ENCODE results near the gene FANK1. TPM values are rescaled to one million over a fixed set of nuclear protein-coding genes. Genes with fewer than 3 reads are reported as not detected.

Gene FANK1
- total RNA-seq, 1 donor from 2014 or later: 9.5 TPM

DNA sequence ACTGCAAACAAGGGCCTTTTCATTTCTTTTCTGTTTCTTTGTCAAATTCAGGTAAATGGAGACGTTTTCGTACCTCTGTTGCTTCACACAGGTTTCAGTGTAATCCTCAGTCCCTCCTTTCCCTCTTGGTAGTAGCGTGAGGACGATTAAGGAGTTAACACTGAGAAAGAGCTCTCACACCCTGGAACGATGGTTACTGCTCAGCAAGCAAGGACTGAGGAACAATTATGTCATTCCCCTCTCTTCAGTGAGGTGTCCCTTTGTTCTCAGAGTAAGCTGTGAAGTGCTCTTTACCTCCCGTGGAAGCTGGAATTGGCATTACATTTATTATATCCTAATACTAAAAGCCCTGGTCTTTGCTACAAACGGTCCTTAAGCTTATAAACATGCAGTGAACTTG is 95.9 kb downstream of the FANK1 start:
- Mint-ChIP-seq H3K4me1 (ENCODE audit: unreplicated experiment) (peaks cover 6% of the 10 kb centered on the region), H3K27me3 (no peaks in the 10 kb centered on the region), H3K27ac (no peak overlapping the region), H3K9me3 (no peaks in the 10 kb centered on the region), H3K4me3 (no peak overlapping the region), H3K36me3 (peaks cover 11% of the 10 kb centered on the region)
- TF ChIP-seq CTCF (conservative IDR thresholded peaks at IDR 0.05): no peak
- no peak for DNase-seq (ENCODE audit: extremely low spot score, unreplicated experiment)

DNA sequence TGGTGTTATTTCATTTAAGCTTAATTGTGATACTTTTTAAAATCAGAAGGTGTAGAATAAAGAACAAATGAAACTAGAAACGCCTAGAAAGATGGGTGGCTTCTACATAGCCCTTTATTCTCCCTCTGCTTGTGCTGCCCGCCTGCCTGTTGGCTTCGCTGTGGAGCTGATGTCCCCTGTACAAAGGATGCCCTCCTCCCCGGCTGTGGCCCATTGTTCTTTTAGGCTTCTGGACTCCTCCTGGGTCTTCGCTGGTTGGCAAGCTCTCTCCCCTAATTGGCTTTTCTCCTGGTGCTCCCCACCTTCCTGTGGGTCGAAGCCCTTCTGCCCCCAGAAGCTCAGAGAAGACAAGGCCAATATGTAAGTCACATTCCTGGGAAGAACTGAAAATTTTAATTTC is 98.2 kb downstream of the FANK1 start:
- H3K4me3 Mint-ChIP-seq: no peak overlapping the region
- DNase-seq (ENCODE audit: extremely low spot score, unreplicated experiment): no peak
- H3K4me1 Mint-ChIP-seq (ENCODE audit: unreplicated experiment): peaks cover 6% of the 10 kb centered on the region
- no peak for TF ChIP-seq CTCF (conservative IDR thresholded peaks at IDR 0.05)
- H3K27me3 Mint-ChIP-seq: no peaks in the 10 kb centered on the region
- peaks cover 9% of the 10 kb centered on the region for H3K36me3 Mint-ChIP-seq
- H3K9me3 Mint-ChIP-seq: no peaks in the 10 kb centered on the region
- no peak overlapping the region for H3K27ac Mint-ChIP-seq

GRCh38 chr10:125995726-125996304 is 99.5 kb downstream of the FANK1 start:
- H3K27me3 Mint-ChIP-seq: no peaks in the 10 kb centered on the region
- DNase-seq (ENCODE audit: extremely low spot score, unreplicated experiment): no peak
- no peak overlapping the region for H3K27ac Mint-ChIP-seq
- no peak for TF ChIP-seq CTCF (conservative IDR thresholded peaks at IDR 0.05)
- no peaks in the 10 kb centered on the region for H3K9me3 Mint-ChIP-seq
- peaks cover 9% of the 10 kb centered on the region for H3K36me3 Mint-ChIP-seq
- no peak overlapping the region for H3K4me3 Mint-ChIP-seq
- peaks cover 6% of the 10 kb centered on the region for H3K4me1 Mint-ChIP-seq (ENCODE audit: unreplicated experiment)

DNA sequence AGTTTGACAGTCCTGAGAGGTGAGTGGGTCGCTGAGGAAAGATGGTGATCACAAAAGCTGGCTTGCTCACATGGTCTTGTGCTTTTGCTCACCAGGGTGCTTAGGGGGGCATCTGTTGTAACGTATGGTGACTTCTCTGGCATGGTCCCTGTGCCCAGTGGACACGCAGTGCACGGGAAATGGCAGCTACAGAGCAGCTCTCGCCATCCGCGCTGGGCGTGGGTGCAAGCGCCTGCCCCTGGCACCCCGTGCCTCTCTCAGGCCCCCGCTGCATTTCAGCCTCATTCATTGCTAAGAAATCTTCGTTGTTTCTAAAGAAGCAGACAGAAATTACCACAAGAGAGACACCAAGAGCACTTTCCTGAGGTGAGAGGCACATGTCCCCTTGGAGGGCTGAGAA is 101.2 kb downstream of the FANK1 start:
- no peak for DNase-seq (ENCODE audit: extremely low spot score, unreplicated experiment)
- Mint-ChIP-seq H3K4me1 (ENCODE audit: unreplicated experiment) (peaks cover 5% of the 10 kb centered on the region), H3K4me3 (no peak overlapping the region), H3K36me3 (peaks cover 13% of the 10 kb centered on the region), H3K27me3 (no peaks in the 10 kb centered on the region), H3K9me3 (no peaks in the 10 kb centered on the region), H3K27ac (no peak overlapping the region)
- TF ChIP-seq CTCF (conservative IDR thresholded peaks at IDR 0.05): no peak

- no peaks in the 10 kb centered on the region for H3K27me3 Mint-ChIP-seq
- H3K27ac Mint-ChIP-seq: no peak overlapping the region
- no peaks in the 10 kb centered on the region for H3K9me3 Mint-ChIP-seq
- H3K4me3 Mint-ChIP-seq: no peak overlapping the region
- no peak for TF ChIP-seq CTCF (conservative IDR thresholded peaks at IDR 0.05)
- DNase-seq (ENCODE audit: extremely low spot score, unreplicated experiment): no peak
- H3K4me1 Mint-ChIP-seq (ENCODE audit: unreplicated experiment): no peaks in the 10 kb centered on the region
- peaks cover 9% of the 10 kb centered on the region for H3K36me3 Mint-ChIP-seq
These were observed 103.3 kb downstream of the FANK1 start for GRCh38 chr10:125999694-126000093.

GRCh38 chr10:126001576-126001975 is 105.2 kb downstream of the FANK1 start:
- Mint-ChIP-seq H3K4me3 (no peak overlapping the region), H3K27me3 (no peaks in the 10 kb centered on the region), H3K4me1 (ENCODE audit: unreplicated experiment) (no peaks in the 10 kb centered on the region), H3K9me3 (no peaks in the 10 kb centered on the region), H3K27ac (no peak overlapping the region), H3K36me3 (peaks cover 13% of the 10 kb centered on the region)
- TF ChIP-seq CTCF (conservative IDR thresholded peaks at IDR 0.05): no peak
- no peak for DNase-seq (ENCODE audit: extremely low spot score, unreplicated experiment)
